NCI-H510A (cell line): ENCODE data around the gene NDUFS7.
"Not testable (repeated sequence)": the region's sequence is repeated elsewhere in the genome, so short reads cannot be mapped to it uniquely, and the experiment has no call there.

ENCODE experiments used
- DNase-seq: peaks from one replicate; lab custom pipeline; 2025; lab: John Stamatoyannopoulos, UW

NDUFS7 gene

DNA sequence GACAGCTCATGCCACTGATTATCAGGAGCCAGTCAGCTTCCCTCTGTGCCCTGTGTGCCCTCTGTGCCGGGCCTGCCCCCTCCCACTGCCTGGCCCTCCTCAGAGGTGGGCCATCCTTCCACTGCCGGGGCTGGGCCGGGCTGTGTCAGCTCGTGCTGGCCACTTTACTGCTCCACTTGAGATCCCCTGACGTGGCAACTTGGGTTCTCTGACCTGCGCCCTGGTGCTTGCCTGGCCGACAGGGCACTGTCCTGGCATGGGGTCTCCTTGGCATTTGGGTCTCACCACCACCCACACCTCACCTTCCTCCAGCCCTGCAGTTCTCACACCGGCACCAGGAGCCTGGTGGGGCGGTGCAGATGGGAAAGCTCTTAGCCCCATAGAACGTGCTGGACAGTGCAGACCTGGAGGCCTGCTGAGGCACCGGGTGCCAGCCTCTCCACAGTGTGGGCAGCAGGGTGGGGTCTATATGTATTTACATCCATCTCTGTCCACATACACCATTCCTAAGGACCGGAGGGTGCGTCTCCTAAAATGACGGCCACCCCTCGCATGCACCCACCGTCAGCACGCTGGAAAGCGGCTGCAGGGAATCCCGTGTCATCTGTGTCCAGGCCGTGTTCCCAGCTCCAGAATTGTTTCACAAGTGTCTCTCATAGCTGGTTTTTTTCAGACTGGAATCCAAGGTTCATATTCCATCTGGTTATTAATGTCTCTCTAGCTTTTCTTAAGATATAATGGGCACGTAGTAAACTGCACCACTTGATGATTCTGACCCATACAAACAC lies 35.4 kb downstream of the NDUFS7 start:
- DNase-seq: no peak

DNA sequence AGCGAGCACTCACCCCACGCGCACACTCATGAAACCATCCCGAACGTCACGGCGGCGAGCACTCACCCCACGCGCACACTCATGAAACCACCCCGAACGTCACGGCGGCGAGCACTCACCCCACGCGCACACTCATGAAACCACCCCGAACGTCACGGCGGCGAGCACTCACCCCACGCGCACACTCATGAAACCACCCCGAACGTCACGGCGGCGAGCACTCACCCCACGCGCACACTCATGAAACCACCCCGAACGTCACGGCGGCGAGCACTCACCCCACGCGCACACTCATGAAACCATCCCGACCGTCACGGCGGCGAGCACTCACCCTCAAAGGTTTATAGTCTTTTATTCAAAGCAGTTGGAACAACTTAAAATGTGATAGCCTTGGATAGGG lies 36.4 kb downstream of the NDUFS7 start:
- DNase-seq: not testable (repeated sequence)

DNA sequence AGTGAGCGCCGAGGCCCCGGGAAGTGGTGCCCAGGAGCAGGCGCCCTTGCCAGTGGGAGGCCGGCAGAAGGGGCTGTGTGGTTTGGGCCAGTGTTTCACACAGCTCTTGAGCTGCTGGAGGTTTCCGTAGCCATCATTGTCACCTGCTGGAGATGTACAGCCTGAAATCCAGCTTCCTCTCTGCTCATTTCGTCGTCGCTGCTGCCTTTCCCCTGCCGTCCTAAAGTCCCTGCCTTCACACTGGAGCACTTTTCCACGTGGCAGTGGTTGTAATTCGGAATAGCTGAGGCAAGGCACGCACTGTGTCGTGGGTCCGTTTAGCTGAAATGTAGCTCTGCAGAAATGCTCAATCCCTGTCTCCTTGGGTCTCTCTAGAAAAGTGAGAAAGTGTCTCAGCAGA lies 36.9 kb downstream of the NDUFS7 start:
- DNase-seq: no peak

DNA sequence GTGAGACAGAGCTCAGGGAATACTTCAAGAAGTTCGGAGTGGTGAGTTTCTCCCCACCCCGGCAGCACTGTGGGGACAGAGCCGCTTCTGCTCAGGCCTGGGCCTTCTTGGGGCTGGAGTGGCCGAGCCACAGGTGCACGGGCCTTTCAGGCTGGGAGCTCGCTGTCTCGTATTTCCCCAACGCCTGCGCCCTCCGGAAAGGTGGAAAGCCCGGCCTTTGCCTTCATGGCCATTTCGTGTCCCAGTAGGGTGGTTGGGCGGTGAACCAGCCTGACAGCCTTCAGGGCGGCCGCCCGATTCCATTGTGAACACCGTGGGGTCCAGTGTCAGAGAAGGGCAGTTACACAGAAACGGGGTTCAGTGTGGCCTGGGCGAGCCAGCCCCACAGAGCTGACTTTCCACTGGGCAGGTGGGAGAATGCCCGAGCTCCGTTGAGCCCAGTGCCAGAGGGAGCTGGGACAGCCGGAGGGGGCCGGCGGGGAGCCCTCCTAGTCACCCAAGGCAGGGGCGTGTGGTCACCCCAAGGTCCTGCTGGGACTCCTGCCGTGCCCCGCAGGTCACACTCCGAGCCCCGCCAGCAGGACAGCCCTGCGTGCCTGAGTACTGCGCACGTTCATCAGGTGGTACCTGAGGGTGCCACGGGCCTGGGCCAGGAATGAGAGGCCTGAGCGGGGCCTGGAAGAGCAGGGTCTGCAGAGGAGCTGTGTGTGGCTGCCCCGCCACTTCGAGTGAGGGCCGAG lies 37.7 kb downstream of the NDUFS7 start:
- no peak for DNase-seq

DNA sequence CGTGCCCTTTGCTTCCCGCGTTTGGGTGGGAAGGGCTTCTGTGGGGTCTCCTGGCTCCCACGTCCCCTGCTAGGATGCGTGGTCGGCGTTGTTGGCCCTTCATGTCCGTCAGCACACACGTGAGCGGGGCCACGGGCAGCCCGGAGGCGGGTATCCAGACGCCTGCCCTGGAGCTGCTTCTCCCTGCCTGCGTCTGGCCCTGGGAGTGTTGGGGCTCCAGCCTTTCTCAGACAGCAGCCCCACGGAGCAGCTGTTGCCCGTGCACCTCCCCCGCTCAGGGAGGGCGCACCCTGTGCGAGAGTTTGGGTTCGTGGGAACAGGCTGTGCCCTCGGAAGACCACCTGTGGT lies 38.2 kb downstream of the NDUFS7 start:
- no peak for DNase-seq

DNA sequence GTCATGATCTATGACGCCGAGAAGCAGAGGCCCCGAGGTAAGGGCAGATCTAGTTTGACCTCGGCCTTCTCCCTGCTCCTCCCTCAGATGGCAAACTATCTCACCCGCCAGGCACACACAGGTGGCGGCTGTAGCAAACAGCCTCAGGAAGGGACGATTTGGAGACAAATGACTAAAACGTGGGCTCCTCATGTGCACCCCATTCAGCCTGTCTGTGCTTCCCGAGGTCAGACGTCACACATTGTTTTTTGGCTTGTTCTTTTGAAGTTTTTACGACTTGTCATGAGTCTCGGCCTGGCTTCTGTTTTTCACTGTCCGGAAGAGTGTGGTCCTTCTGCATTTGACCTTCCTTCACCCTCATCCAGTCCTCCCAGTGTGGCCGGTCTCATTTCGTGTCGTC lies 38.7 kb downstream of the NDUFS7 start:
- no peak for DNase-seq

DNA sequence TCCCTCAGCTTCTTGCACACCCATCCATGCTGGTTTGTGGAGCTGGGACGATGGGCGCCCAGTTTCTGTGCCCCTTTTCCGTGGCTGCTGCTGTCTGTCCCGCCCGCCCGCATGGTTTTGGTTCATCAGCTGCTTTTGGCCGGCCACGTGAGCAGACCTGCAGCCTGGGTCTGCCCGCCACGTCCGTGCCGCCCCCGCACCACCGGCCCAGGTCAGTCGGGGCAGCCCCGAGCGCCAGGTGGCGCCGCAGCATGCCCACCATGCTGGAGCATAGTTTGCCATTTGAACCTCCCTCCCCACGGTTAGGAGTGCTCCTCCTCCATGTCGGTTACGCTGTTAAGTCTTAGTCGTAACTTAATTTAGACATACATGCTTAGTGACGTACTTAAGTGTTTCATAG lies 39.2 kb downstream of the NDUFS7 start:
- DNase-seq: no peak

DNA sequence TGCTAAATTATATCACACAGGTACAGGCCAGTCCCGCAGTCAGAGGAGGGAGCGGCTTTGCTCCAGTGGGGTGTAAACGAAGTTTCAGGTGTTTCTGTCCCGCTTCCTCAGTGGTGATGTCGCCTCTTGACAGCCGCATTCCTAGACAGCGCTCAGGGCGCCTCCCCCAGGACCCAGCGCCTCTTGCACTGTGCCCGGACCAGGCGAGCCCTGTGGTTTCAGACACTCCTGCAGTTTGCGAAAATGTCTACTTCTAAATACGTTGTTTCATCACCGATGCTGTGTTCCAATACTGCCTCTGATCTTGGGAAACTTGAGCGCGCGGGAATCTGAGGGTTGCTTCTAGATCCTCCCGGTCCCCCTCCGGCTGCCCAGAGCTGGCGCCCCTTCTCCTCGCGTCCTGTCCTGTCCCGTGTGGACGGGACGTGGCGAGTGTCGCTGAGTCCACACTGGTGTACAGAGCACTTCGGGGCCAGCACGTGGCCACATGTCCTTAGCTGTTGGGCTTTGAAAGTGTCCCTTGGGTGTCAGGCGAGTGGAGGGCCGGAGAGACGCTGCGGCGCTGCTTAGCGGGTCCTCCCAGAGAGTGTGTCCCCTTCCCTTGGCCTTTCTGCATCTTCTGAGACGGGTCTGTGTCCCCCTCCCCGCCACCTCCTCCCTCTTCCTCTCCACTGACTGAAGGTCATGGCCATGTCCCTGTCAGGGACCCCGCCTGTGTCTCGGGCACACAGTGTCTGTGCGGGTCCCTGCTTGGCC lies 39.9 kb downstream of the NDUFS7 start:
- no peak for DNase-seq

DNA sequence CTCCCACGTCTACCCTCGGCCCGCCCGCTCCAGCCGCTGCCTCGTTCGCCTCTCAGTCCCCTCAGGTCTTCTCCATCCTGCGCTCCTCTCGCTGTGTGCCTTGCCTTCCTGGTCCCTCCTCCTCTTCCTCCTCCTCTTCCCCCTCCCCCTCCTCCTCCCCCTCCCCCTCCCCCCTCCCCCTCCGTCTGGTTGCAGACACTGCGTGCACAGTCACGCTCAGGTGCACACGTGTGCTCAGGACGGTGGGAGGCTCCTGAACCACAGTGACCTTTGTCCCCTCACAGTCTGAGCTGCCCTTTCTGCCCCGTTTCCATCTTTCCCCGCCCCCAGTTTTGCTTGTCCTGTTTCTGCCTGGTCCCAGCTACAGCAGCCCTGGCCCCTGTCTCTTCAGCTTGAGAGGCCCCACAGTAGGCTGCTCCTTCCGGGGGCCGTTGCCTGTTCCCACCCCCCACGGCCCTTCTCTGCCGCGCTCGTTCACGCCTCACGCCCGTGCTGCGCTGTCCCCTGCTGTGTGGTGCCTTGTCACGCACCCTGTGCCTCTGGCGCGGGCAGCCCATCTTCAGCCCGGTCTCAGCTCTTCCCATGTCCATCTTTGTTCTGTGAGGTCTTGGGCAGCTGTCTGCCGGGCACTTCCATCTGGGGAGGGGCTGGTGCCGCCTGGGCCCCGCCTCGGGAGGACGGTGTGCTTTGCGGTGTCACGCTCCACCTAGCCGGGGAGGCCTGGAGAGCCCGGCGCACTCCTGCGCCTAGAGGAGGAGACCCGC lies 40.7 kb downstream of the NDUFS7 start:
- DNase-seq: no peak

DNA sequence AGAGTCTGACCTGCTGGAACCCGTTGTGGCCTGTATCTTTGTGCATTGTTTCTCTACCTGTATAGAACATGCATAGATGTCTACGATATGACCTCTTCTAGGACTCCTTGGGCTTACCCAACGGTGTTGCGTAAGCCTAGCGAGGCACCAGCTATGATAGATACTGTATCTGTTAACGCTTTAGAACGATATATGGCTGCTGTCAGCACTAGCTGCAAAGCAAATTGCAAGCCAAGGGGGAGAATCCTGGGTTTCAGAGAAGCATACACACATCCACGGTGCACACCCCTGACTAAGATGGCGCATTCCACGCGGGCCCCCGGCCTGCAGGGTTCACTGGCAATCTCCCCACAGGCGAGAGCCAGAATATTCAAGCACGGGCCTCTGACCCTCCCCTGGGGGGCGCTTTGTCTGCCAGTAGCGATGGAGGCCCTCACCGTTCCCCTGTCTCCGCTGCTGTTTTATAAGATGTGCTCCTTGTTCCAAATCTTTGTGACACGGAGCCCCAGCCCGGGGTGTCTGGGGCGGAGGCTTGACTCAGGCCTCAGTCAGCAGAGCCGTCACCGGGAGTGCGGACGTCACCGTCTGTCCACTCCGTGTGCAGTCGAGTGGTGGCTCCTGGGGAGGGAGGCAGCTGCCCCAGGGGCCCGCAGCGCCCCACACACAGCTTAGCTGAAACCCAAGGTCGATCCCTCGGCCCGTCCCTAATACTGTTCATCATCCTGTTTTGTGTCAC lies 41.6 kb downstream of the NDUFS7 start:
- DNase-seq: no peak

DNA sequence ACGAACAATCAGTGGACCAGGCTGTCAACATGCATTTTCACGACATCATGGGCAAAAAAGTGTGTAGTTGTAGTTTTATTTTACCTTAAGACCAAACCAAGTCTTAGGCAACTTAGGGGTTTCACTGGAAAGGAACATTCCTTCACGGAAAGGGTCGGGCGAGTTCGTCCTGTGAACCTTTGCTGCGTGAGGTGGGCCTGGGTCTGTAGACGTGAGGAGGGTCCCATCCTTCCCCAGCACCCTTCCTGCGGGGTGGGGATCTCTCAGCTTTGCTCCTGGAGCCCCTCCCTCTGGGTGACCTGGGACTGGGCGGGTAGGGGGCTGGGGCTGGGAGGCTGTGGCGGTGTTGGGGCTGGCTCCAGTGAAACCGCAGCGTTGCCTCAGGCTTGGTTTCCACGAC lies 42.2 kb downstream of the NDUFS7 start:
- DNase-seq: no peak

DNA sequence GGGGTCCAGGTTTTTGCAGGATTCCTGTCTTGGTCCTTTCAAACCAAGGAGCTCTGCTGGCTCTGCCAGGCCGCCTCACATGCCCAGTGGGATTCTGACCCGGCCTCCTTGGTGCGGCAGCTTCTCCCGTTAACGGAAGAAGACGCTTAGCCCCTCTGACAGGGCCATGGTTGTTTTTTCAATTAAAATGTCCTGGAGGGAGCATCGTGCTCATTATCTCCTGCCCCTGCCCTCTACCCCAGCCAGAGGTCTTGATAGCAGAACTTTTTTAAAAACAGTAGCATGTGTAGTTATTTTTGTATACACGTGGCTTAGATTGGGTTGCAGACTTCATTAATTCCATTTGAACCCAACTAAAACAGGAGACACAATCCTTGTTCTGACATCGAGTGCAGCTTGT lies 43.0 kb downstream of the NDUFS7 start:
- no peak for DNase-seq

DNA sequence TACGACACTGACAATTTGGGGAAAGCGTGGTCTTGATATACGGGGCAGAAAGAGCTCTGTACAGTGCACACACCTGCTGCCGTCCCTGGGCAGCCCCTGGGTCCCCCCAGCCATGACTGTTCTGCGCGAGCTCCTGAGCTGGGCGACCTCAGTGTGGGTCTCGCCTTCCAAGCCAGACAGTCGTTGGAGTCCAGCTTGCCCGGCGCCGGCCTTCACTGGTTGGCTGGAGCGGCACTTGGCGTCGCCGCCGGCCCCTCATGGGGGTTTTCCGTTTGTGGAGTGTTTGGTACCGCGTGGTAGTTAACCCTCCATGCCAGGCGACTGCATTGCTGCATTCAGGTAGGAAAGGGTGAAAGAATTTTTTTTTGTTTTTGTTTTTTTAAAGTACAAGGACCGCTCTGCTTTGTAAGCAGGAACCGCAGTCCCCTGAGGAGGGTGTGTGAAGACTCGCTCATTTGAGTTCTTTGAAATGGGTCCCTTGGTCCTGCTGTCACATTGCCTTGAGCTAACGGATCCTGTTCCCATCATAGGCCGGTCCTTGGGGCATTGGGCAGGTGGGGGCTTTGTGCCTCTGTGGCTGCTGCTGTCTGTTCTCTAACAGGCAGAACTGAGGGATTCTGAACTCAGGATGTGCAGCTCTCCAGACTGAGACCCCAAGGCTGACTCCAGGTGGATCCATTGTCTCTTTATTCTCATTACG lies 43.7 kb downstream of the NDUFS7 start:
- no peak for DNase-seq

DNA sequence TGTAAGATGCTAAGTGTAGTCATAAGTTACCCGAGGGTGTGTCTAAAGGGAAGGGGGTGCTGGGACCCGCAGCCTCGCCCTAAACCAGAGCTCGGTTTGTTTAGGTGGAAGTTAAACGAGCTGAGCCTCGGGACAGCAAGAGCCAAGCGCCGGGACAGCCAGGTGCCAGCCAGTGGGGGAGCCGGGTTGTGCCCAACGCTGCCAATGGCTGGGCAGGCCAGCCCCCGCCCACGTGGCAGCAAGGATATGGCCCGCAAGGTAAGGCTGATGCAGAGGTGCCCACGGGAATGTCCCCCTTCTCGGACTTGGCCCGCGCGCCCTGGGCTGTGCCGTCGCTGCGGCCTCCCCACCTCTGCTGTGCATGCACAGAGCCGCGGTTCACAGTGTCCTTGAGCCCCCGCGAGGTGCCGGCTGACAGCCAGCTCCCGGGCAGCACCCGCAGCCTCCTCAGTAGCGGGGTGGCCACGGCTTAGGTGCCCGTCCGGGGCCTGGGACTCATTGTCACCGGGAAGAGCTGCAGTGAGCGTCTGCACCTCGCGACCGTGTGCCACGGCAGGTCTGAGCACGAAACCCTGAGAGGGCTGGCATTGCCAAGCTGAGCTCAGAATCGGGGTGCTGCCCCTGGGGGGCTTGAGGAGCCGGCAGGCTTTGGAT lies 45.2 kb downstream of the NDUFS7 start:
- DNase-seq: no peak

DNA sequence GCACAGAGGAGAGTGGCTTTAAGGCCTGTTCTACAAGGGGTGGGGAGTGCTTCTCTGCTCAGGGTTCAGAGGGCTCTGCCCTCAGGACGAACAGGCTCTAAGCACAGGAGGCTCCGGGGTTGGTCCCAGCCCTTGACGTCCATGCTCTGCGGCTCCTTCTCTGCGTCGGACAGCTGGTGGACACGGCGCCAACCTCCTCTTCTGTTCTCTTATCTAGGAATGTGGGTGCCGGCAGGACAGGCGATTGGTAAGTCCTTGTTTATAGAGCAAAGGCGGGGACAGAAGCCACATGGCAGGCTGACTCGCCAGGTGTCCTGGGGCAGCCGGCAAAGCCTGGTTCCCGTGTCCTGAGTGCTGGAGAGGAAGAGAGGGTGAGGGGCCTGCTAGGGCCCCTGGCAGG lies 46.0 kb downstream of the NDUFS7 start:
- DNase-seq: no peak

DNA sequence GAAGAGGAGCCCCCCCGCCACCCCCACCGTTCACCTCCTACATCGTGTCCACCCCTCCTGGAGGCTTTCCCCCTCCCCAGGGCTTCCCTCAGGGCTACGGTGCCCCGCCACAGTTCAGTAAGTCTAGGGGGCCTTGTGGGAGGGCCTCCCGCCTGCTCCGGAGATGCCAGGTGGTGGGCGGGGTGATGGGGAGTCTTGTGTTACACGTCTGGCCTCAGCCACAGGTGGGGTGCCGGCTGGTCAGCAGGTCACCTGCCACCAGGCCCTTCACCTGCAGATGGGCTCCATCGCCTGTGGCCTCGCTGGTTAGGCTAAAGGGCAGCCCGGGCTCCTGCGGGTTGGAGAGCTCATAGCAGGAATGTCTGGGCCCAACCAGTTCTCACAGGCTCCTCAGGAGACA lies 46.5 kb downstream of the NDUFS7 start:
- DNase-seq: no peak

DNA sequence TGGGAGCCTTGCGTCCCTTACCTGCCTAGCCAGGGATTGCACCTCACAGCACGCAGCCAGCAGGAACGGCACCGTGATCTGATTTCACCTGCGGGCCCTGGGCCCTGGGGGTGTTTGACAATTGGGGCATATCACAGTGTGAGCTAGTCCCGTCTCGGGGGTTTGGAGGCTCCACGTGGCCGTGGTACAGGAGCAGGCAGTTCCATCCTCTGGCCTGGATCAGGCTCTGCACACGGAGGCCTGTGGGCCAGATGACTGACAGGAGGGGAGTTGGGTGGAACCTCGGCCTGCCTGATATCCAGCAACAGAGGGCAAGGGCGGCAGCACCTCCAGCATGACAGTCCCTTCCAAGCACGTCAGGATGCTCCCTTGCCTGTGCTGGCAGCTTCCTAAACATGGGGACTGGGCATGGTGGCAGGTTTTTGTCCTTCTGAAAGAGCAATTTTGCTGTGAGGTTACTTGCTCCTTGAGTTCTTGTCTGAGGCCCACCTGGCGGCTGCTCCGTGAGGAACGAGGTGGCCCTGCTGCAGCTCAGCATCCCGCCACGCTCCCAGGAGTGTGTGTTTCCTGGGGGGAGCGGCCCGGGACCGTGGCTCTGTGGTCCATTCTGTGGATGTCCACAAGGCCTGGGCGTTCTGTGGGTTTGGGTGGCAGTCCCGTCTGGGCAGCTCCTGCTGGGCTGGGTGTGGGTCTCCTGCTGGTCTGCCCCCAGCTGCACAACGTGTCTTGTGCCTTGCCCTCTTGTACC lies 48.2 kb downstream of the NDUFS7 start:
- no peak for DNase-seq

DNA sequence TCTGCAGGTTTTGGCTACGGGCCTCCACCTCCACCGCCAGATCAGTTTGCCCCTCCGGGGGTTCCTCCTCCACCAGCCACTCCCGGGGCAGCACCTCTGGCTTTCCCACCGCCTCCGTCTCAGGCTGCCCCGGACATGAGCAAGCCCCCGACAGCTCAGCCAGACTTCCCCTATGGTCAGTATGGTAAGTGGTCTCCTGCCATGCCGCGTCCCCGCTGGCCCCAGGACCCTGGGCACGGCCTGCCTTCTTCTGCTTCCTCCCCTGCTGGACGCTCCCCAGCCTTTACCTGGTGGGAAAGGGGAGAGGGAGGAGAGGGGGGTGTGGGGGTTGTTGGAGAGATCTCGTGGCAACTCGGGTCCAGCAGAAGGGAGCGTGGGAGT lies 48.8 kb downstream of the NDUFS7 start:
- no peak for DNase-seq

DNA sequence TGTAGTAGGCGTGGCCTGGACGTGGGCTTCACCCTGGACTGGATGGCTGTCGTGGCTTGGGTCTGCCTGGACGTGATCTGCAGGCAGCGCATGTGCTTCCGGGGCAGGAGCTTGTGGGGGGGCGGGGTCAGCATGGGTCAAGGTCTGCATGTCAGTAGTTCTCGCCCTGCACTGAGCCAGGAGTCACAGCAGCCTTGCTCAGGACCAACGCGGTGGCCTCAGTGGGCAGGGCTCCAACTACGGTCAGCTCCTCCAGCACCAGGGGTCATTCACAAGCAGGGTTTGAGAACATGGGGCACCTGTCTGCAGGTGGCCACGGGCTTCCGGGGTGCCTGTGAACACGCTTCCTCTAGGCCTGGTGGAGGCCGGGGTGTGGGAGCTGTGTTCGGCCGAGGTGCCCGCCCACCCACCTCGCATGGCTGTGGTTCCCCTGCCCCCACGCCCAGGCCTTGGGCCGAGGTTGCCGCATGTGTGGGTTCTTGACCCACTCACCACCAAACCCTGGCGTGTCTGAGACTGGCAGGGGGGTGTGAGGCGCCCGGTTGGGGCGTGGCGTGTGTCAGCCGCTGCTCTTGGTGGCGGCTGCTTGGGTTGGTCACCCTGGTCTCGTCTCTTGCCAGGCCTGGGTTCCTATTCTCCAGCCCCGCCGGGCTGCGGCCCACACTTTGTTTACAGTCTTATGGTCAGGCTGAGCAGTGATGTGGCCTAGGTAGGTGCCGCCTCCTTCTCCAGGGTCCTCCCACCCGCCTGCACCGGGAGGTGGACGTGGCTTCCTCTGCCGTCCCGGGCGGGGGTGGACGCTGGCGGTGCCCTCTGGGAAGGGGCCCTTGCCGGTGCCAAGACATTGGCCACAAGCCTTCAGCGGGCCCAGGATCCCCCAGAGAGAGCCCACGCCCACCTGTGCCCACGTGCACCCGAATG lies 49.7 kb downstream of the NDUFS7 start:
- no peak for DNase-seq
